DND-41 (cell line): Measurements from ENCODE around the gene RYR3.

ENCODE experiments used
- CTCF ChIP-seq: IDR thresholded peaks from 2 replicates; pipeline ENCODE4 v1.5.1; 2012; ENCODE audit warnings: borderline replicate concordance, low read length, moderate library complexity, mild to moderate bottlenecking; ENCODE audit not compliant: poor library complexity, severe bottlenecking; ENCODE audit errors: extremely low read depth
- EZH2 ChIP-seq: IDR thresholded peaks from 3 replicates; pipeline ENCODE4 v1.6.1; 2012; ENCODE audit warnings: borderline replicate concordance, low read depth, mild to moderate bottlenecking, moderate library complexity, low read length, inconsistent platforms; ENCODE audit not compliant: severe bottlenecking

DNA sequence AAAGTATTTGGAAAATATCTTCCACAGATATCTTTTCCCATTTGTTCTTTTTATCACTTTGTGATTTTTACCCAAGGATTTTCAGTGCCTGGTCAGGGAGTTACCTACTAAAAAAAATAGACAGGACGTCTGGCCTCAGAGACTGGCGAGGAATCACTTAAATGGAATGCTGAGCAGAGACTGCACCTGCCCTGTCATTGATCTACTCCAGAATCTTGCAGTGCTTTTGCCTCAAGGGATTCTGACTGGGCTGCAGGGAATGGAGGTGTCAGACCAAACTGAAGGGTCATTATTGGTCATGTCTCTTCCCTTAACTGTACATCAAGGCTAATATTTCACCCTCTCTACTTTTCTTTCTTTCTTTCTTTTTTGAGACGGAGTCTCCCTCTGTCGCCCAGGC, 12.1 kb upstream of the RYR3 start:
- TF ChIP-seq EZH2, result no peak
- no peak for TF ChIP-seq CTCF
